Measurements from ENCODE around the gene SLX4IP. TPM values are rescaled to one million over a fixed set of nuclear protein-coding genes. Genes with fewer than 3 reads are reported as not detected.

Gene SLX4IP
- total RNA-seq, 1 experiment from 2014 or later = 11.1 TPM

- Histone ChIP-seq H3K27me3 (ENCODE audit: insufficient read depth, low read length) (no peaks in the 10 kb centered on the region), H3K9me3 (ENCODE audit: control insufficient read depth in 1 of 2, insufficient read depth in 1 of 2, low read depth in 1 of 2, low read length in 2 of 2) (no peaks in the 10 kb centered on the region), H3K36me3 (ENCODE audit: control insufficient read depth in 1 of 2, insufficient read depth in 2 of 2, low read length in 2 of 2) (peaks cover 4 to 17% of the 10 kb centered on the region in 2 experiments), H3K4me1 (ENCODE audit: control insufficient read depth in 1 of 2, insufficient read depth in 2 of 2, low read length in 2 of 2) (peaks cover 19% of the 10 kb centered on the region in 2 experiments), H3K4me3 (replicated peaks in 1 of 2; ENCODE audit: low read depth in 1 of 2, low read length in 2 of 2) (no peak overlapping the region), H3K27ac (ENCODE audit: low read depth, low read length) (no peak overlapping the region), H3K4me2 (ENCODE audit: low read length) (no peak overlapping the region), H3K9me2 (ENCODE audit: insufficient read depth) (no peaks in the 10 kb centered on the region), H4K20me1 (ENCODE audit: insufficient read depth) (no peaks in the 10 kb centered on the region), H3K79me2 (ENCODE audit: insufficient read depth, low read length) (peaks cover 39% of the 10 kb centered on the region; the same call in 1 of the 2 replicates), H3K9ac (ENCODE audit: low read length) (no peak overlapping the region), H2AFZ (ENCODE audit: low read depth, low read length, poor library complexity, severe bottlenecking) (no peak overlapping the region)
- no peak for DNase-seq (ENCODE audit: low read depth, low spot score)
- TF ChIP-seq ZNF274 (IDR thresholded peaks at IDR 0.05; ENCODE audit: low read depth, low read length) = no peak
- TF ChIP-seq ELF1 (IDR thresholded peaks at IDR 0.05; ENCODE audit: borderline replicate concordance, low read depth) = no peak
- TF ChIP-seq CBX3 (IDR thresholded peaks at IDR 0.05; ENCODE audit: low read depth) = no peak
- TF ChIP-seq MAX (IDR thresholded peaks at IDR 0.05) = no peak
- no peak for TF ChIP-seq CTCF (IDR thresholded peaks at IDR 0.05 in 2 of 3, conservative IDR thresholded peaks at IDR 0.05 in 1 of 3; ENCODE audit: borderline replicate concordance in 1 of 3, insufficient read depth in 1 of 3, low read depth in 2 of 3, low read length in 2 of 3)
- no peak for TF ChIP-seq EGR1 (IDR thresholded peaks at IDR 0.05; ENCODE audit: low read depth)
- TF ChIP-seq ATF3 (IDR thresholded peaks at IDR 0.05) = no peak
- TF ChIP-seq FOSL1 (IDR thresholded peaks at IDR 0.05; ENCODE audit: low read depth) = no peak
- TF ChIP-seq CEBPB (IDR thresholded peaks at IDR 0.05; ENCODE audit: low read depth) = no peak
- TF ChIP-seq YY1 (IDR thresholded peaks at IDR 0.05; ENCODE audit: extremely low read depth, insufficient replicate concordance, low read depth, low read length) = no peak
- TF ChIP-seq POLR2A (IDR thresholded peaks at IDR 0.05; ENCODE audit: borderline replicate concordance, extremely low read depth, insufficient read depth, insufficient read length) = no peak
- TF ChIP-seq EZH2phosphoT487 (IDR thresholded peaks at IDR 0.05; ENCODE audit: borderline replicate concordance) = no peak
- no peak for TF ChIP-seq TCF7L2 (IDR thresholded peaks at IDR 0.05; ENCODE audit: borderline replicate concordance, extremely low read depth, insufficient read depth, insufficient read length)
- TF ChIP-seq RAD21 (IDR thresholded peaks at IDR 0.05; ENCODE audit: low read depth) = no peak
- TF ChIP-seq SP1 (IDR thresholded peaks at IDR 0.05; ENCODE audit: low read depth) = no peak
- no peak for TF ChIP-seq SIN3A (IDR thresholded peaks at IDR 0.05; ENCODE audit: low read depth)
- no peak for TF ChIP-seq REST (IDR thresholded peaks at IDR 0.05; ENCODE audit: low read depth)
- POLR2A ChIA-PET = no interaction called here
- BruUV-seq (replicated peaks) = no TSS peak
- ATAC-seq = no peak
- RAD21 ChIA-PET (ENCODE audit: low non-redundant PET in 1 of 2, low total read pairs in 2 of 2, uncharacterized antibody in 2 of 2, unreplicated experiment in 2 of 2) = no interaction called here
- CTCF ChIA-PET = no interaction called here
- intact Hi-C loops (cut with micrococcal nuclease) = loop anchor here (5.0 to 10.0 kb wide), 4 partner anchors 118 to 872 kb away; partner anchors contain the start of genes MKKS and SLX4IP
Measured at GRCh38 chr20:10669843-10670446, 234.8 kb downstream of the SLX4IP start.

Measured in HCT116 (cell line).